ENCODE data around the gene MESP1.

The MESP1 gene

DNA sequence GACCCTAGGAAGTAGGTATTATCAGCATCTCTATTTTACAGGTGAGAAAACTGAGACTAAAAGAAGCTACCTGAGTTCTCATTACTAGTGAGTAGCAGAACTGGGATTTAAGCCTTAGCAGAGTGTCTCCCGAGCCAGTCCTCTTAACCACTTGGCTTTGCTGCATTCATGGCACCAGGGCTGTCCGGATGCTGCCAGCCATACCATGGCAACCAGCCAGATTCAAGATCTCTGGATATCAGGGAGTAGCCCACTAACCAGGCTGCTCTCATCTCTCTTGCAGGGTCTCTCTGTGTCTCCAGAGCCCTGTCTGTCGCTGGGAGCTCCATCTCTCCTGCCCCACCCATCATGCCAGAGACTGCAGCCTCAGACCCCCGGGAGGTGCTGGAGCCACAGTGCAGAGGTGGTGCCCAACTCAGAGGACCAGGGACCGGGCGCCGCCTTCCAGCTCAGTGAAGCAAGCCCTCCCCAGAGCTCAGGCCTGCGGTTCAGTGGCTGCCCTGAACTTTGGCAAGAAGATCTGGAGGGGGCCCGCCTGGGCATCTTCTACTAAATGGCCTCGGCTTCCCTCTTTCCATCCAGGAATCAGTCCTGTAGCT lies 26.8 kb upstream of the MESP1 start:
- no peak for FAIRE-seq
- TF ChIP-seq TAF1 (IDR thresholded peaks at IDR 0.05; ENCODE audit: borderline replicate concordance, low read depth, low read length) = no peak
- no peak for TF ChIP-seq POLR2AphosphoS5 (IDR thresholded peaks at IDR 0.05; ENCODE audit: low read depth, low read length)
- no peak for DNase-seq (ENCODE audit: insufficient read length)

DNA sequence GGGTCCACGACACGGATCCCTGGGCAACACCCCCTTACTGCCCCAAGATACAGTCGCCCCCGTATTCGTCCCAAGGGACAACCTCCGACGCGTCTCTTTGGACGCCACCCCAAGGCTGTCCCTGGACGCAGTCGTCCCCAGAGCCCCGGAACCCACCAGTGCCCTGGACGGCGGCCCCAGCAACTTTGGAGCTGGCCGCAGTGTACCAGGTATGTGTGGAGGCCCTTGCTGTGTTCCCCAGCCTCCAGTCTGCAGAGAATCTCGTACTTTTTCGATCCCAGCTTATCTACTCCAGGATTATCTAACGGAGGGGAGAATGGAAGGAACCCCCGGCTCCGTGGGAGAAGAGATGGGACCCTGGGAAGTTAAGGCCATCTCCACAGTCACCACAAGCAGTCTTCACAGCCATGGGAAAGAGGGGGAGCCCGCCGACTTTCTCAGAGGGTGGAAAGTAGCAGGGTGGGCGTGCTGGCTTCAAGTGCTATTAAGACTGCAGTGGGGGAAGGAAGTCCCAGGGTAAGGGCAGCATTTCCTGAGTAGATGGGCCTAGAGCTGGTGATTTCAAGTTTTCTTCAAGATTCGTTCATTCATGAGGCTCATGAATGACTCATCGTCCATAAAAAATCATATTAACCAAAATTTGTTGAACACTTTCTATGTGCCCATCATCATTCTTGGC lies 26.2 kb upstream of the MESP1 start:
- FAIRE-seq = no peak
- TF ChIP-seq POLR2A (IDR thresholded peaks at IDR 0.05; ENCODE audit: low read depth, low read length) (no peak), POLR2AphosphoS5 (IDR thresholded peaks at IDR 0.05; ENCODE audit: low read depth, low read length) (no peak), TAF1 (IDR thresholded peaks at IDR 0.05; ENCODE audit: borderline replicate concordance, low read depth, low read length) (no peak)
- no peak for DNase-seq (ENCODE audit: insufficient read length)

DNA sequence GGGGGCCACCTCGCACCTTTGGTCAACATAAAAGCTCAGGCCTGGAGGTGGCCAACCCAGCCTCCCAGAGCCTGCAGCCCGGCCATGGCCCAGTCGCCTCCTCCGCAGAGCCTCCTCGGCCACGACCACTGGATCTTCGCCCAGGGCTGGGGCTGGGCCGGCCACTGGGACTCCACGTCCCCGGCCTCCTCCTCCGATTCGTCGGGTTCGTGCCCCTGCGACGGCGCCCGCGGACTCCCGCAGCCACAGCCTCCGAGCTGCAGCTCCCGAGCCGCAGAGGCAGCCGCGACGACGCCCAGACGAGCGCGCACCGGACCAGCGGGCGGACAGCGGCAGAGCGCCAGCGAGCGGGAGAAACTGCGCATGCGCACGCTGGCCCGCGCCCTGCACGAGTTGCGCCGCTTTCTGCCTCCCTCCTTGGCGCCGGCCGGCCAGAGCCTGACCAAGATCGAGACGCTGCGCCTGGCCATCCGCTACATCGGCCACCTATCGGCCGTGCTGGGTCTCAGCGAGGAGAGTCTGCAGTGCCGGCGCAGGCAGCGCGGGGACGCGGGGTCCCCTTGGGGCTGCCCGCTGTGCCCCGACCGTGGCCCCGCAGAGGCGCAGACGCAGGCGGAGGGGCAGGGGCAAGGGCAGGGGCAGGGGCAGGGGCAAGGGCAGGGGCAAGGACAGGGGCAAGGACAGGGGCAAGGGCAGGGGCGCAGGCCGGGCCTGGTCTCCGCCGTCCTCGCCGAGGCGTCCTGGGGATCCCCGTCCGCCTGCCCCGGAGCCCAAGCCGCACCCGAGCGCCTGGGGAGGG lies 25.4 kb upstream of the MESP1 start, which contains the start of gene MESP2:
Gene MESP2, plus strand, starts transcription at position 59 of the 799 bp plus-strand sequence. Its CDS starts 26 bp downstream, at position 85.
- FAIRE-seq (peak; percentile 79), DNase-seq (ENCODE audit: insufficient read length) (peak; percentile 75)
- TF ChIP-seq POLR2AphosphoS5 (IDR thresholded peaks at IDR 0.05; ENCODE audit: low read depth, low read length) (no peak), POLR2A (IDR thresholded peaks at IDR 0.05; ENCODE audit: low read depth, low read length) (no peak), TAF1 (IDR thresholded peaks at IDR 0.05; ENCODE audit: borderline replicate concordance, low read depth, low read length) (no peak)

DNA sequence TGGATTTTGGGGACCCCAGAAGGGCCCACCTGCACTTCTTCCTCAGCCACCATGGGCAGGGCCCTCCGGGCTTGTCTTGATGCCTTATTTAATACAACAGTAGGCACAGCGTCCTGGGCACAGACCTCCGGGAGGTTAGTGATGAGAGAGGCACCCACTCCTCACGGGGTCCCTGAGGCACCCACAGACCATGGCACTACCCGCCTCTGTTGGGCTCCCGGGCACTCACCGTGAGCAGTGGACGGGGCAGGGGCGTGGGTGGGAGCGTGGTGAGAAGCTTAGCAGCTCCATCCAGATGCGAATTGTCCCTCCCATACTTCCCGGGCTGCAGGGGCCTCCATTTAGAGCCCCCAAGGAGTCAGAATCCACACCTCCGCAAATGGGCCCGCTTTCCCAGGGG lies 24.8 kb upstream of the MESP1 start:
- TF ChIP-seq POLR2AphosphoS5 (IDR thresholded peaks at IDR 0.05; ENCODE audit: low read depth, low read length) (no peak), TAF1 (IDR thresholded peaks at IDR 0.05; ENCODE audit: borderline replicate concordance, low read depth, low read length) (no peak), POLR2A (IDR thresholded peaks at IDR 0.05; ENCODE audit: low read depth, low read length) (no peak)
- DNase-seq (ENCODE audit: insufficient read length) (no peak), FAIRE-seq (no peak)

DNA sequence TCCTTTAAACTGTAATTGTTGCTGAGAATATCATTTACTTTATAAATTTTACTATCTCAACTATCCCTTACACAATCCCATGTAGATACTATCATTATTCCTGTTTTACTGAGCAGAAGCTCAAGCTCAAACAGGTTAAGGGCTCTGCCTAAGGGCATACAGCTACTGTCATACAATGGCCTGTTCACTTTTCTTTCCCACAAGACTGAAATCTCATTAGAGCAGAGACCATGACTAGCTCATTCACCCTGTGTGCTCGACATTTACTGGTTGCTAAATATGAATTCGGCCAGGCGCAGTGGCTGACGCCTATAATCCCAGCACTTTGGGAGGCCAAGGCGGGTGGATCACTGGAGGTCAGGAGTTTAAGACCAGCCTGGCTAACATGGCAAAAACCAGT lies 23.4 kb upstream of the MESP1 start:
- no peak for FAIRE-seq
- DNase-seq (ENCODE audit: insufficient read length) = no peak
- TF ChIP-seq POLR2AphosphoS5 (IDR thresholded peaks at IDR 0.05; ENCODE audit: low read depth, low read length) (no peak), POLR2A (IDR thresholded peaks at IDR 0.05; ENCODE audit: low read depth, low read length) (no peak), TAF1 (IDR thresholded peaks at IDR 0.05; ENCODE audit: borderline replicate concordance, low read depth, low read length) (no peak)

DNA sequence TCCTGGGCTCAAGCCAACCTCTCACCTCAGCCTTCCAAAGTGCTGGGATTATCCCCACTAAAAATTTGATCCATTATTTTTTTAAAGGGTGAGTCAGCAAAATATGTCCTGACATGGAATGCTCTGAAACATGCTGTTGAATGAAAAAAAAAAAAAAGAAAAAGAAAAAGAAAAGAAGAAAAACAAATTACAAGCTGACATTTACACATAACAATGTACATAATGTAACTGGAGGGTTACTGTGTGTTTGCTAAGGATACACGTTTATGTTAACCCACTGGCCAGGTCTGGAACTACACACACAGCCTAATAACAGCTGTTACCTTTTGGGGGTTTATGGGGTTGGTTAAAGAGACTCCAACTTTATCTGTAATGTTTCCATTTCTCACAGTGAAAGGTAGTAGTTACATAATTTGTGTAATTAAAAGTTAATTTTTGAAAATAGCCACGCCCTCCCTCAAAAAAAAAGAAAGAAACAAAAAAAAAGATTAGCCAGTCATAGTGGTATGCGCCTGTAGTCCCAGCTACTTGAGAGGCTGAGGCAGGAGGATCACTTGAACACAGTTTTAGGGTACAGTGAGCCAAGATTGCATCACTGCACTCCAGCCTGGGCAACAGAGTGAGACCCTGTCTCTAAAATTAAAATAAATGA lies 22.0 kb upstream of the MESP1 start:
- no peak for TF ChIP-seq POLR2A (IDR thresholded peaks at IDR 0.05; ENCODE audit: low read depth, low read length)
- TF ChIP-seq POLR2AphosphoS5 (IDR thresholded peaks at IDR 0.05; ENCODE audit: low read depth, low read length) = no peak
- TF ChIP-seq TAF1 (IDR thresholded peaks at IDR 0.05; ENCODE audit: borderline replicate concordance, low read depth, low read length) = no peak
- DNase-seq (ENCODE audit: insufficient read length) (no peak), FAIRE-seq (no peak)

DNA sequence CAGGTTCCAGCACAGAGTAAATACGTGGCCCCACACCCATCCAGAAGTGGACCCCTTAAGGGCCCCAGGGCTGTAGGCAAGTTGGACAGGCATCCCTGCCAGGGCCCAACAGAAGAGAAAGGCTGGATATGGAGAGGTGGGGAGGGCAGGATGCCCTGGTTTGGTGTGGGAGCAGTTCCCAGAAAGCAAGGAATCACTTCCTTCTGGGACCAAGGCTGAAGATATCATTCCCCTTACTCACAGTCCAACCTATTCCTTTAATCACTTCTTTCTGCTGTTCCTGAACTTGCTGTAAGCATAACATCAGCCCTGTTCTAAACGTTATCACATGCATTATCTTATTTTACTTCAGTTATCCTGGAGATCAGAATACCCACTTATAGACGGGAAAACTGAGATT lies 19.0 kb upstream of the MESP1 start:
- TF ChIP-seq POLR2A (IDR thresholded peaks at IDR 0.05; ENCODE audit: low read depth, low read length) = no peak
- TF ChIP-seq POLR2AphosphoS5 (IDR thresholded peaks at IDR 0.05; ENCODE audit: low read depth, low read length) = no peak
- no peak for TF ChIP-seq TAF1 (IDR thresholded peaks at IDR 0.05; ENCODE audit: borderline replicate concordance, low read depth, low read length)
- FAIRE-seq = no peak
- DNase-seq (ENCODE audit: insufficient read length) = no peak

DNA sequence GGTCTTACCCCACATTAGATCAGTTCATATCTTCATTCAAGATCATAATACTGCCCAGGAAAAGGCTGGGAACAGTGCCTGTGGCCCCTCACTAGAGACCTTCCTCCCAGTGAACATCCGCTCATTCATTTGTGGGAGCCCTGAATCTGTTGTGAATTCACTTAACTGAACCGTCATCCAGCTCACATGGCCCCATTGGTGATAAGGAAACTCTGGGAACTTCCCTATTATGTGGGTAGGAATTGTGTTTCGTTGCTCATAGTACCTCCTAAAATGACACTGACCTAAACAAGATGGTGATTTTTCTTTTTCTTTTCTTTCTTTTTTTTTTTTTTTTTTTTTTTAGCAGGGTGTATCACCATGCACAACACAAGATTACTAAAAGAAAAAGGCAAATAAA lies 18.3 kb upstream of the MESP1 start:
- TF ChIP-seq POLR2AphosphoS5 (IDR thresholded peaks at IDR 0.05; ENCODE audit: low read depth, low read length) = no peak
- no peak for TF ChIP-seq TAF1 (IDR thresholded peaks at IDR 0.05; ENCODE audit: borderline replicate concordance, low read depth, low read length)
- TF ChIP-seq POLR2A (IDR thresholded peaks at IDR 0.05; ENCODE audit: low read depth, low read length) = no peak
- FAIRE-seq = no peak
- no peak for DNase-seq (ENCODE audit: insufficient read length)

DNA sequence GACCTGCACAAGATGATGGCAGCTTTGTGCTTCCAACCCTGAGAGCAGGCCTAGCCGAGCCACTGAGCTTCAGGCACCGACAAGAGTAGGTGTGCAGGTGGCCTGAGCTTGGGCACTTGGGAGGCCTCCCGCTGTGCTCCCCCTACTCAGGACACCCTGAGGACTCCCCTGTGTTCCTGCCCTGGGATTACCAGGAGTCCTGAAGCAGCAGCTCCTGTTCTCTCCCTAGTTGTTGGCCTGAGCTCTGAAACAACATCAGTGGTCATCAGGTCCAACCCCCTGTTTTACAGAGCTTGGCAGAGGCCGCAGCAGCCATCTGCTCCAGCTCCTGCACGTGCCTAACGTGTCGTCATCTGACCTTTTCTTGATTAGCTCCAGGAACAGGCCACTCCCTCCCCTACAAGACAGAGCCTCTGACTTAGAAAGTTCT lies 17.0 kb upstream of the MESP1 start:
- DNase-seq (ENCODE audit: insufficient read length) = no peak
- FAIRE-seq = no peak
- no peak for TF ChIP-seq POLR2AphosphoS5 (IDR thresholded peaks at IDR 0.05; ENCODE audit: low read depth, low read length)
- TF ChIP-seq TAF1 (IDR thresholded peaks at IDR 0.05; ENCODE audit: borderline replicate concordance, low read depth, low read length) = no peak
- TF ChIP-seq POLR2A (IDR thresholded peaks at IDR 0.05; ENCODE audit: low read depth, low read length) = no peak

DNA sequence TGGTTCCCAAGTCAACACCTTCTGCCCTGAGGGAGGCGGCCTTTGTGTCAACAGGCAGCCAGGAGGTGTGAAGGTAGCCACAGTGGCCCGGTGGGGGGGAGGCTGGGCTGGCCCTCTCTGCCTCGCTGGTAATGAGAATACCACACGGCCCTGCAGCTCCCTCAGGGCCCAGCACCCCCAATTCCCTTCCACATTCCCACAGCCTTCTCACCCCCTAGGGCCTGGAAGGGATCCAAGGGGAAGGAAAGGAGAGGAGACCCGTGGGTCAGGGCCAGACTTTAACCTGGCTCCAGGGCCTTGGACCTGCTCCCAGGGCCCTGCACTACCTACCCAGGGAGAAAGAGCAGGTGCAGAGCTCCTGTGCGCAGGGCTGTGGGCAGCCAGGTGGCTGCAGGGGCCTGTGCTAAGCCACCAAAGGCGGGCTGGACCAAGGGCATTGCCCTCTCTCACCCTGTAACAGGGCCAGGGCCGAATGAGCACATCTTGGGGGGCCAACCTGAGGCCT lies 16.4 kb upstream of the MESP1 start:
- TF ChIP-seq POLR2AphosphoS5 (IDR thresholded peaks at IDR 0.05; ENCODE audit: low read depth, low read length) (no peak), POLR2A (IDR thresholded peaks at IDR 0.05; ENCODE audit: low read depth, low read length) (no peak), TAF1 (IDR thresholded peaks at IDR 0.05; ENCODE audit: borderline replicate concordance, low read depth, low read length) (no peak)
- FAIRE-seq = no peak
- no peak for DNase-seq (ENCODE audit: insufficient read length)

Data from GM12892 (cell line).